ENCODE data around the gene SGF29.
"Not testable (repeated sequence)": the region's sequence is repeated elsewhere in the genome, so short reads cannot be mapped to it uniquely, and the experiment has no call there.

Gene SGF29

DNA sequence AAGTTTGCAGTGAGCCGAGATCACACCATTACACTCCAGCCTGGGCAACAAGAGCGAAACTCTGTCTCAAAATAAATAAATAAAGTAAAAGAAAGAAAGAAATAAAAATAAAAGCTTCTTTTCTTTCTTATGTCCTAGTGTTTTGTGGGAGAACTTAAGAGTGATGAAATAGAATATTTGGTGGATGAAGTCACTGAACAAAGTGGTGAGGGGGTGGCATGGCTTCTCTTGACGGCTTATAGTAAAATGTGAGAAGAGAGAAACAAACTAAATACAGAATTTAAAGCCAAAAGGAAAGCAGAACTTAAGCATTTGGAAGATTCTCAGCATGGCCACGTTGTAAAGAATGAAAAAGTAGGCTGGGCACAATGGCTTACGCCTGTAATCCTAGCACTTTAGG lies 15.3 kb downstream of the SGF29 start:
- no peak for DNase-seq

DNA sequence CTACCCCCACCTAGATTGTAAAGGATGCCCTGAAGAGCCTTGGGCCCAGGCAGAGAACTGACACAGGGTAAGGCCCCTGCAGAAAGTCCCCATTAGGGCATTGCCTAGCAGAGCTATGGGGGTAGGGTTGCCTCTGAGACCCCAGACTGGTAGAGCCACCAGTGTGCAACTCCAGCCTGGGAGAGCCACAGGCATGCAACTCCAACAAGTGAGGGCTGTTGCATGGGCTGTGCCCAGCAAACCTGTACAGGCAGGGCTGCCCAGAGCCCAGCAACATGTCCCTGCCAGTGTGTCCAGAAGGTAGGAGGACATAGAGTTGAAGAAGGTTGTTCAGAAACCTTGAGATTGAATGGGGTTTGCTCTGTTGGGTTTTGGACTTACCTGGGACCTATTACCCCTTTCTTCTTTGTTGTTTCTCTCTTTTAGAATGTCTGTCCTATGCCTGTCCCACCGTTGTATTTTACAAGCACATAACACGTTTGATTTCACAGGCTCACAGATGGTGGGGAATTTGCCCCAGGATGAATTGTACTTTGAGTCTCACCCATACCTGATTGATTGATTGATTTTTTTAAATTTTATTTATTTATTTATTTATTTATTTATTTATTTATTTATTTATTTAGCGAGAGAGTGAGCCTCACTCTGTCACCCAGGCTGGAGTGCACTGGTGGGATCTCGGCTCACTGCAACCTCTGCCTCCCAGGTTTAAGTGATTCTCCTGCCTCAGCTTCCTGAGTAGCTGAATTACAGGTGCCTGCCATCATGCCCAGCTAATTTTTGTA lies 16.4 kb downstream of the SGF29 start:
- DNase-seq = no peak

GRCh38 chr16:28572696-28573510 lies 19.2 kb downstream of the SGF29 start:
- DNase-seq = no peak

DNA sequence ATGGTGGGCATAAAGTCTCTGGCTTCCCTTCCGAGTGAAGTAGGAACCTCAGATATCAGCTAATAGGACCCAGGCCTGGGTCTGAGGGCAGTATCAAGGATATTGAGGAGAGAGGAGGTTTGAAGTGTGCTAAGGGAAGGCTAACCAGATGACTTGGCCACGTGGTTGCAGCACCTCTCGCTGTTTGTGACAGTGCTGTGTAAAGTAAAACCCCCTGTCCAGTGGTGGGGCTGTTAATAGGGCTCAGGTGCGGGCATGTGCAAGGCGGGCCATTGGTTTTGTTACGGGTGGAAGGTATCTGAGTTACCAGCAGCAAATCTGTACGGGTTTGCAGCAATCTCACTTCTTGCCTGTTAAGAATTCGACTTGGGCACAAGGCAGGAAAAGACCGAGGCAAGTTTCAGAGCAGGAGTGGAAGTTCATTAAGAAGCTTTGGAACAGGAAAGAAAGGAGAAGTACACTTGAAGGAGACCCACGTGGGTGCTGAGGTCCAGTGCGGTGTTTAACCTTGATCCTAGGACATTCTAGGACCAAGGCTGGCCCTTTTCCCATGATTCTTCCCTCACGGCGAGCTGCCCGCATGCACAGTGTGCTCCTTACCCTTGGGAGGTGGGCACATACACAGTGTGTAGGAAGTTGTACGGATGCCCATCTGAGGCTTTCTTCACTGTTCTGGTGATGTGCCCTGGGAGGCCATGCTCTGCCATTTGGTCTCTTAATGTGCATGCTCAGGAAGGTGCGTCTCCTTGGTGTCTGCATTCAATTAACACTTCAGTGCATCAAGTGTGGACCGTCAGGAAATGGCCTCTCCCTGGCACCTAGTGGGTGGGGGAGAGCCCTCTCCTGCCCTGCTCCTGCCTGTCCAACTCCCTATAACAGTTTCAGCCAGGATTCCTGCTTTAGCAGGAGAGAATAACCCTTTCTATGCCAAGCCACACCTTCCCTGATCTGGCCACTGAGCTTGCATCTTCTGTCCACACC lies 20.3 kb downstream of the SGF29 start:
- DNase-seq = no peak

DNA sequence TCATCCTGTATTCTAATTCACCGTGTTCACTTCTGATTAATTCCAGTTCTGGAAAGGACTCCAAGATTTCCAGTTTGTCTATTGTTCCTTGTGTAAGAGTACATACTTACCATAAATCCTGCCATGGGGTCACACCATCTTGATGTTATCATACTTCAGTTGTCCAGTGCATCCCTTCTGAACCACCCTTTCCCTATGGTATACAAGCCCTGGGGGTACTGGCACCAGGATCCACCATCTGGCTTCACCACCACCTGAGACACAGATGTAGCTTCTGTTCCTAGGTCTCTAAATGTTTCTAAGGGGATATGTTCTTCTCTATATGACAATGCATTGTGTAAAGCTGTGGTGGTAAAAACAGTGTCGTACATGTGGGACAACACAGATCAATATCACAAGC lies 21.2 kb downstream of the SGF29 start:
- no peak for DNase-seq

DNA sequence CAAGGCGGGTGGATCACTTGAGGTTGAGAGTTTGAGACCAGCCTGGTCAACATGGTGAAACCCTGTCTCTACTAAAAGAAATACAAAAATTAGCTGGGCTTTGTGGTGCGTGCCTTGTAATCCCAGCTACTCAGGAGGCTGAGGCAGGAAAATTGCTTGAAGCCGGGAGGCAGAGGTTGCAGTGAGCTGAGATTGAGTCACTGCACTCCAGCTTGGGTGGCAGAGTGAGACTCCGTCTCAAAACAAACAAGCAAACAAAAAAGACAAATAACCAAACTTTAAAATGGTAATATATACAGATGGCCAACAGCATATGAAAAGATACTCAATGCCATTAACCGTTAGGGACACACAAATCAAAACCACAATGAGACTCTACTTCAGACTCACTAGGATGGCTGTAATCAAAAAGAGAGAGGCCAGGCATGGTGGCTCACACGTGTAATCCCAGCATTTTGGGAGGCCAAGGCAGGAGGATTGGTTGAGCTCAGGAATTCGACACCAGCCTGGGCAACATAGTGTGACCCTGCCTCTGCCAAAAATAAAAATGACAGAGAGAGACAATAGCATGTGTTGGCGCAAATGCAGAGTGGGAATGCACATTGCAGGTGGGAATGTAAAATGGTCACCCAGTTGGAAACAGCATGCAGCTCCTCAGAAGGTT lies 21.9 kb downstream of the SGF29 start:
- DNase-seq = no peak

- DNase-seq = no peak
Measured at GRCh38 chr16:28580726-28581315, 27.1 kb downstream of the SGF29 start.

DNA sequence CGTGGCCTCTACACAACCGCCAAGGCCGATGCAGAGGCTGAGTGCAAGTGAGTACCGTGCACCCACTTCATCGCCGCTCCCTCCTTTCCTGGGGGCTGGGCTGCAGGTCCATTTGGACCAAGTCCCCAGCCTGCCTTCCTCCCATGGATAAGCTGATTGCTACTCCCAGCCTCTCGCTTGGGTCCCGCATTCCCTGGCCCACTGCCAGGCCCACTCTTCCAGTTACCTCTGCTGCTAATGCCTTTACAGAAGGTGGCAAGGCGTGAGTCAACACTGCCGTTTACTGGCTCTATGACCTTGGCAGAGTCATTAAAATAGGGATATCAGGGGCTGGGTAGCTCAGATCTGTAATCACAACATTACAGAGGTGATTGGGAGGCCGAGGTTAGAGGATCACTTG lies 32.0 kb downstream of the SGF29 start:
- no peak for DNase-seq

GRCh38 chr16:28586466-28586865 lies 32.7 kb downstream of the SGF29 start:
- no peak for DNase-seq

DNA sequence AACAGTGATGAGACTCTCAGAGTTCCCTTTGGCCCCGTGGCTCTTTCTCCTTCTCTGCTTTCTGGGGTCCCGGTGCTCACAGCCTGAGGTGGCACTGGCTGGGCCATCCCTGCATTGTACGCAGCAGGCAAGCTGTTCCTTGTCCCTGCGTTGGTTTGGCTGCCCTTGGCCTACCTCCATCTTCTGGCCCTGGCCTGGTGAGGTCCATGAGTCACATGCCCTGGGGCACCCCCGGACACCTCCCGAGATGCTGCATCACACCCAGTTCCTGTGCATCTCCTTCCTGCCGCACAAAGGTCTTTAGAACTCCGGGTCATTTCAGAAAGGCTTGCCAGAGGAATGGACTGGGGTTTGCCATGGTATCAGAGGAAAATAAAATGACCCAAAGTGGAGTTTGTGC lies 33.7 kb downstream of the SGF29 start:
- peak in 1 of 2 experiments; percentile 12 for DNase-seq

DNA sequence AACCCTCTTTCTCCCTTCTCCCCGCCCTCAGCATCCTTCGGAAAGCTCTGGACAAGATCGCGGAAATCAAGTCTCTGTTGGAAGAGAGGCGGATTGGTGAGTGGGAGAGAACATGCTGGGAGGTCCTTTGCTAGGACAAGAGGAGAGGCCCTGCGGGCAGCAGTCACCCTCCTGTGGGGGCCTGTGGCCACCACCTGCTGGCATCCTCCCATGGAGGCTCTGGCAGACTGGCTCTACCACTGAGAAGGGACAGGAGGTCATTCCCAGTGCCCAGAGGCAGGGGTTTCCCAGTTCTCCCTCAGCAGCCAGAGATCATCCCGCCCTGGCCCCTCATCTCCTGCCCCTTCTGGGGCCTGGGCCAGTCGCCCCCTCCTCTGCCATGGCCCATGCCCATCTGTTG lies 35.3 kb downstream of the SGF29 start:
- DNase-seq = no peak

DNA sequence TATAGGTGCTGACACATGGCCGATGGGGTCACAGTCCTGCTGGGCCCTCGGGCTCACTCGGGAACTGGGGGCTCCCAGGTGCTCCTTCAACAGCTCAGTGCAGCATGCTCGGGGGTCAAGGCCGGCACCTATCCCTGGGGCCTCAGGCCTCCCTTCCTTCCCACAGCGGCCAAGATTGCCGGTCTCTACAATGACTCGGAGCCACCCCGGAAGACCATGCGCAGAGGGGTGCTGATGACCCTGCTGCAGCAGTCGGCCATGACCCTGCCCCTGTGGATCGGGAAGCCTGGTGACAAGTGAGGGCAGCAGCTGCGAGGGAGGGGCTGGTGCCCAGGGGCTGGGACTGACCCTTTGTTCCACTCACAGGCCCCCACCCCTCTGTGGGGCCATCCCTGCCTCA lies 36.2 kb downstream of the SGF29 start:
- DNase-seq = no peak

- DNase-seq = no peak
Measured at GRCh38 chr16:28590384-28591340, 36.9 kb downstream of the SGF29 start.

DNA sequence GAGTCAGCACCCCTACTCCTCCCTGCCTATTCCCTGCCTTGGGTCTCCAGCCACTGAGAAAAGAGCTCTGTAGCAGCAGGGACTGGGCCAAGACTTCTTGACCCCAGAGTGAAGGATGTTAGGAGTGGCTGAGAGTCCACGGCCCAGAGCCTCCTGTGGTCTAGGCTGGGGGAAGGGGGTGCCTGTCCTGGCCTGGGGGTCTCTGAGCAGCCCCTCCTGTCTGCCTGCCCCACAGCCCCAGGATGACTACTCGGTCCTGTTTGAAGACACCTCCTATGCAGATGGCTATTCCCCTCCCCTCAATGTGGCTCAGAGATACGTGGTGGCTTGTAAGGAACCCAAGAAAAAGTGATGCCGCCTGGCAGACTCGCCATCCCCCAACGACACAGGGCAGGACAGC lies 37.6 kb downstream of the SGF29 start:
- no peak for DNase-seq

- DNase-seq = no peak
Measured at GRCh38 chr16:28592511-28592910, 38.8 kb downstream of the SGF29 start.

- no peak for DNase-seq
Measured at GRCh38 chr16:28592979-28593553, 39.3 kb downstream of the SGF29 start.

DNA sequence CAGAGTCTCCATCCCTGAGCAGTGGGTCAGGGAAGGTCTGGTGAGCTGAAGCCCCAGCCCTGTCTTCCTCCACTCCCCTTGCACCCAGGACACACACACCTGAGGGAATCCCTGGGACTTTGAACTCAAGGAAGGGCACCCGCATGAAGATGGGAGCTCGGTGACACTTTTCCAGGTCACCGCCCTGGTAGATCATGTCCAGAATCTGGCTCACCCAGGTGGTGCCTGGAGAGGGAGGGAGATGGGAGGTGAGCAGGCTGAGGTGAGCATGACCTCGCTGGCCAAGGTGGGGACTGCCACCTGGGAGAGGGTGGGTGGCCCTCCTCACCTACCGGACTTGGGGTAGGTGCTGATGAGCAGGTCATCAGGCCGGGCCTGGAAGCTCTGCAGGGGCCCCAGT lies 41.7 kb downstream of the SGF29 start:
- not testable (repeated sequence) for DNase-seq

DNA sequence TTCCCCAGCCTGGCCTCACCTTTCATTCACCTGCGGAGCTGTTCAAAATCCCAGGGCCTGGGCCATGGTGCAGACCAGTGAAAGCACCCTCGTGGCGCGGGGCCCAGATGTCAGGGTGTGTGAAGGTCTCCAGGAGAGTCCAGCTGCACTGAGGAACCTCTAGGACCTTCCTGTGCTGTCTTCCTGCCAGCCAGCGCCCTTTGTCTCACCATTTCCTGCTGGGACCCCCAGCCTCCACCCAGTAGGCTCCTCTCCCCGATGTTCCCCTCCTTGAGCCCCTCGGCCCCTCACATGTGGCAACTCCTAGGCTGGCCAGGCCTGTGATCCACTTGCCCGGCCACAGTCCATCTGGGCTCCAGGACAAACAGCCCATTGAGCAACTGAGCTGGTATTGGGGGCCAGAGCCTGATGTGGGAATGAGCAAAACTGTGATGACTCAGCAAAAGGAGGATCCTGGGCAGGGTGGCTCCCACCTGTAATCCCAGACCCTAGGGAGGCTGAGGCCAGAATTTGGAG lies 42.5 kb downstream of the SGF29 start:
- DNase-seq = no peak

- no peak for DNase-seq
Measured at GRCh38 chr16:28596840-28597691, 43.3 kb downstream of the SGF29 start, which contains the start of gene SULT1A2. Gene SULT1A2 (minus strand): TSS chr16:28597050. CDS start chr16:28595930, 1,120 bp downstream.
